GM19099 (cell line): ENCODE results near the gene NDUFC2.

Experiments
- POLR2A ChIP-seq: IDR thresholded peaks from 3 replicates; pipeline ENCODE4 v1.6.1; 2011; ENCODE audit warnings: low read depth; ENCODE audit not compliant: insufficient read length; ENCODE audit errors: extremely low read depth

NDUFC2 gene

GRCh38 chr11:78041843-78042440 is 37.7 kb downstream of the NDUFC2 start:
- no peak for TF ChIP-seq POLR2A

- no peak for TF ChIP-seq POLR2A
Measured at GRCh38 chr11:78040691-78041379, 38.8 kb downstream of the NDUFC2 start.

GRCh38 chr11:78039919-78040671 is 39.6 kb downstream of the NDUFC2 start:
- TF ChIP-seq POLR2A: no peak

- TF ChIP-seq POLR2A: no peak
Measured at GRCh38 chr11:78039391-78039918, 40.2 kb downstream of the NDUFC2 start.

GRCh38 chr11:78038697-78039313 is 40.9 kb downstream of the NDUFC2 start:
- TF ChIP-seq POLR2A: no peak

- no peak for TF ChIP-seq POLR2A
Measured at GRCh38 chr11:78037825-78038620, 41.6 kb downstream of the NDUFC2 start.

GRCh38 chr11:78037056-78037455 is 42.6 kb downstream of the NDUFC2 start:
- no peak for TF ChIP-seq POLR2A

GRCh38 chr11:78036313-78036712 is 43.3 kb downstream of the NDUFC2 start:
- TF ChIP-seq POLR2A: no peak

GRCh38 chr11:78034623-78035022 is 45.0 kb downstream of the NDUFC2 start:
- no peak for TF ChIP-seq POLR2A

- TF ChIP-seq POLR2A: no peak
Measured at GRCh38 chr11:78033040-78033439, 46.6 kb downstream of the NDUFC2 start.

GRCh38 chr11:78032090-78032489 is 47.6 kb downstream of the NDUFC2 start:
- TF ChIP-seq POLR2A: no peak

GRCh38 chr11:78031629-78032028 is 48.0 kb downstream of the NDUFC2 start:
- TF ChIP-seq POLR2A: no peak

- no peak for TF ChIP-seq POLR2A
Measured at GRCh38 chr11:78030429-78031325, 49.0 kb downstream of the NDUFC2 start.
